Chondrocyte (in vitro differentiated cells): ENCODE measurements around the gene CNDP2. TPM values are rescaled to one million over a fixed set of nuclear protein-coding genes. Genes with fewer than 3 reads are reported as not detected.

ENCODE experiments used
- DNase-seq: peaks from one replicate; pipeline ENCODE4 v3.0.0; 2021; ENCODE audit warnings: mixed read lengths, low spot score
- H3K27ac Mint-ChIP-seq: one replicate; pipeline ENCODE4 v1.8.0; 2021; ENCODE audit warnings: mild to moderate bottlenecking, moderate library complexity, mixed read lengths; ENCODE audit not compliant: unreplicated experiment
- H3K27me3 Mint-ChIP-seq: 2 replicates; pipeline ENCODE4 v1.8.0; 2021; ENCODE audit warnings: low read depth, mixed read lengths
- H3K36me3 Mint-ChIP-seq: 2 replicates; pipeline ENCODE4 v1.8.0; 2021; ENCODE audit warnings: low read depth, mixed read lengths
- H3K4me1 Mint-ChIP-seq: 2 replicates; pipeline ENCODE4 v1.8.0; 2021; ENCODE audit warnings: low read depth, mild to moderate bottlenecking, mixed read lengths
- H3K4me3 Mint-ChIP-seq: one replicate; pipeline ENCODE4 v1.8.0; 2021; ENCODE audit warnings: mild to moderate bottlenecking, moderate library complexity, mixed read lengths; ENCODE audit not compliant: unreplicated experiment
- H3K9me3 Mint-ChIP-seq: 2 replicates; pipeline ENCODE4 v1.8.0; 2021; ENCODE audit warnings: low read depth, mixed read lengths
- CTCF ChIP-seq: fragments of 200-600 bp; sonication (generic); IDR thresholded peaks from 2 replicates; pipeline ENCODE4 v1.5.0; 2021; ENCODE audit warnings: antibody characterized with exemption, mild to moderate bottlenecking, moderate library complexity
- total RNA-seq: library from RNA; stranded (reverse); gene quantifications from 3 replicates; pipeline ENCODE4 v1.2.1, GENCODE V29; 2021

CNDP2 gene
- total RNA-seq, 1 donor from 2014 or later, result 58.6 TPM

- Mint-ChIP-seq H3K27ac (no peak overlapping the region), H3K9me3 (peaks cover 12% of the 10 kb centered on the region), H3K4me1 (no peaks in the 10 kb centered on the region), H3K4me3 (no peak overlapping the region), H3K27me3 (peaks cover 14% of the 10 kb centered on the region), H3K36me3 (no peaks in the 10 kb centered on the region)
- no peak for DNase-seq
- TF ChIP-seq CTCF, result no peak
These were observed 44.7 kb downstream of the CNDP2 start for GRCh38 chr18:74540652-74541421.

- peaks cover 3% of the 10 kb centered on the region for H3K9me3 Mint-ChIP-seq
- H3K4me3 Mint-ChIP-seq, result no peak overlapping the region
- no peak for DNase-seq
- H3K36me3 Mint-ChIP-seq, result no peaks in the 10 kb centered on the region
- peaks cover 5% of the 10 kb centered on the region for H3K4me1 Mint-ChIP-seq
- H3K27ac Mint-ChIP-seq, result no peak overlapping the region
- peaks cover 12% of the 10 kb centered on the region for H3K27me3 Mint-ChIP-seq
- no peak for TF ChIP-seq CTCF
These were observed 45.8 kb downstream of the CNDP2 start for GRCh38 chr18:74541703-74542555.

GRCh38 chr18:74544898-74545297 is 48.7 kb downstream of the CNDP2 start:
- Mint-ChIP-seq H3K27ac (no peak overlapping the region), H3K4me1 (peaks cover 9% of the 10 kb centered on the region), H3K36me3 (peaks cover 1% of the 10 kb centered on the region), H3K4me3 (no peak overlapping the region), H3K27me3 (peaks cover 5% of the 10 kb centered on the region), H3K9me3 (peaks cover 11% of the 10 kb centered on the region)
- no peak for DNase-seq
- no peak for TF ChIP-seq CTCF

GRCh38 chr18:74546007-74546406 is 49.8 kb downstream of the CNDP2 start:
- no peak for DNase-seq
- Mint-ChIP-seq H3K27me3 (peaks cover under 1% of the 10 kb centered on the region), H3K4me3 (no peak overlapping the region), H3K36me3 (peaks cover 1% of the 10 kb centered on the region), H3K27ac (no peak overlapping the region), H3K9me3 (peaks cover 11% of the 10 kb centered on the region), H3K4me1 (peaks cover 9% of the 10 kb centered on the region)
- no peak for TF ChIP-seq CTCF

- no peak for TF ChIP-seq CTCF
- DNase-seq, result no peak
These were observed 50.8 kb downstream of the CNDP2 start for GRCh38 chr18:74546751-74547530.

More at GRCh38 chr18:74546751-74547530, 50.8 kb downstream of the CNDP2 start:
- H3K9me3 Mint-ChIP-seq, result peaks cover 11% of the 10 kb centered on the region
- H3K36me3 Mint-ChIP-seq, result peaks cover 1% of the 10 kb centered on the region
- H3K4me3 Mint-ChIP-seq, result no peak overlapping the region
- peaks cover 9% of the 10 kb centered on the region for H3K4me1 Mint-ChIP-seq
- H3K27me3 Mint-ChIP-seq, result peaks cover 2% of the 10 kb centered on the region
- no peak overlapping the region for H3K27ac Mint-ChIP-seq
